Common myeloid progenitor, CD34-positive (primary cell): ENCODE results near the gene SLC49A3.
"Not testable (repeated sequence)": the region's sequence is repeated elsewhere in the genome, so short reads cannot be mapped to it uniquely, and the experiment has no call there.

Experiments
- CTCF ChIA-PET: fragments of 350-600 bp; sonication (Branson Sonifier 250); formaldehyde crosslinking; loops from one replicate; lab custom pipeline; 2021; ENCODE audit warnings: antibody characterized with exemption; lab: Charles Lee
- POLR2A ChIA-PET: fragments of 350-600 bp; sonication (Branson Sonifier 250); formaldehyde crosslinking; loops from one replicate; lab custom pipeline; 2021; ENCODE audit warnings: antibody characterized with exemption; lab: Charles Lee
- DNase-seq, 3 donors: peaks; one replicate each; pipeline versions ENCODE4 v3.0.0 to v3.0.0-alpha.2; 2013
- H3K27ac ChIP-seq, 2 experiments: 1 replicate in 1 of 2; 2 replicates in 1 of 2; pipeline ENCODE4 v1.7.0; 2013; ENCODE audit warnings: inconsistent platforms in 2 of 2, low read length in 2 of 2, mild to moderate bottlenecking in 2 of 2, low read depth in 1 of 2, moderate library complexity in 1 of 2; ENCODE audit not compliant: severe bottlenecking in 2 of 2, insufficient read depth in 1 of 2, poor library complexity in 1 of 2
- H3K27me3 ChIP-seq, 5 experiments: replicated peaks in 2 of 5; 1 replicate in 3 of 5; 2 replicates in 2 of 5; pipeline versions ENCODE4 v1.6.1 to v1.7.0; 2013; ENCODE audit warnings: low read length in 4 of 5, mild to moderate bottlenecking in 2 of 5, moderate library complexity in 2 of 5, inconsistent platforms in 1 of 5; ENCODE audit not compliant: insufficient read depth in 5 of 5, control insufficient read depth in 4 of 5
- H3K36me3 ChIP-seq, 4 experiments: 1 replicate in 2 of 4; 2 replicates in 2 of 4; pipeline versions ENCODE4 v1.6.1 to v1.7.0; 2013; ENCODE audit warnings: low read length in 3 of 4, control low read depth in 1 of 4, mild to moderate bottlenecking in 1 of 4; ENCODE audit not compliant: control insufficient read depth in 4 of 4, insufficient read depth in 4 of 4
- H3K4me1 ChIP-seq, 4 experiments: 1 replicate in 3 of 4; 2 replicates in 1 of 4; pipeline versions ENCODE4 v1.6.1 to v1.7.1; 2013; ENCODE audit warnings: low read length in 3 of 4, mild to moderate bottlenecking in 3 of 4, control low read depth in 1 of 4, inconsistent platforms in 1 of 4, moderate library complexity in 1 of 4; ENCODE audit not compliant: control insufficient read depth in 4 of 4, insufficient read depth in 4 of 4; ENCODE audit errors: control extremely low read depth in 1 of 4
- H3K4me3 ChIP-seq, 7 experiments: 1 replicate in 4 of 7; 2 replicates in 3 of 7; pipeline versions ENCODE4 v1.5.1 to v1.7.0; 2013; ENCODE audit warnings: mild to moderate bottlenecking in 7 of 7, low read length in 6 of 7, moderate library complexity in 6 of 7, inconsistent platforms in 2 of 7, low read depth in 2 of 7, control low read depth in 1 of 7; ENCODE audit not compliant: insufficient read depth in 4 of 7, control insufficient read depth in 1 of 7; ENCODE audit errors: extremely low read depth in 1 of 7
- H3K9me3 ChIP-seq, 5 experiments: 1 replicate in 4 of 5; 2 replicates in 1 of 5; pipeline versions ENCODE4 v1.6.1 to v1.7.1; 2013; ENCODE audit warnings: low read length in 4 of 5, mild to moderate bottlenecking in 2 of 5, inconsistent platforms in 1 of 5, low read depth in 1 of 5, moderate library complexity in 1 of 5; ENCODE audit not compliant: control insufficient read depth in 4 of 5, insufficient read depth in 2 of 5; ENCODE audit errors: control extremely low read depth in 1 of 5
- WGBS: methylation state at CpG from one replicate; pipeline ENCODE4 v1.1.5; 2013; ENCODE audit not compliant: insufficient coverage; 5-methylcytosine and 5-hydroxymethylcytosine counted together

The SLC49A3 gene

DNA sequence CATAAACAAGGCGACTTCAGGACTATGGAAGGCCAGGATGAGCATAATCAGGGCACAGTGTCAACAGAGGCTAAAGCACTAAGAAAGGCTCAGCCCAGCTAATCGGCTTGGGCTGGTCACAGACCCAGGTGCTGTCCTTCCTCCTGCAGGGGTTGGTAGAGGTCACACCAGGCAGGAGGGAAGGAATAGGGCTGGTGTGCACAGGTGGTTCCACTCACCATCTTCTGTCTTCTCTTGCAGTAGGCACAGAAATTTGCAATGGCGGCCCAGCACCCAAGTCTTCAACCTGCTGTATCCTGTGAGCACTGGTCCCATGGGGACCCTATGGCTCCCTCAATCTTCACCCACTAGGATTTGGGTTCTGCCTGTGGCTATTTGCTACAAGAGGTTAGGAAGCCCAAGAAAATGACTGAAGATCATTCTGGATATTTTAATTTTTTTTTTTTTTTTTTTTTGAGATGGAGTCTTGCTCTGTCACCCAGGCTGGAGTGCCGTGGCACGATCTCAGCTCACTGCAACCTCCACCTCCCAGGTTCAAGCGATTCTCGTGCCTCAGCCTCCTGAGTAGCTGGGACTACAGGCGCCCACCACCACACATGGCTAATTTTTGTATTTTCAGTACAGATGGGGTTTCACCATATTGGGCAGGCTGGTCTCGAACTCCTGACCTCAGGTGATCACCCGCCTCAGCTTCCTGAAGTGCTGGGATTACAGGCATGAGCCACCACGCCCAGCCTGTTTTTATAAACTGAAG lies 19.0 kb downstream of the SLC49A3 start:
- H3K4me1 ChIP-seq, result peaks cover 0 to 20% (median 12%) of the 10 kb centered on the region in 4 experiments
- H3K27ac ChIP-seq, DNase-seq, CTCF ChIA-PET, POLR2A ChIA-PET, H3K9me3 ChIP-seq, H3K4me3 ChIP-seq, H3K27me3 ChIP-seq: not testable (repeated sequence)
- H3K36me3 ChIP-seq, result peaks cover 4 to 26% (median 16%) of the 10 kb centered on the region in 4 experiments
- 97% methylated on average over 9 of the region's 11 CpGs for WGBS

DNA sequence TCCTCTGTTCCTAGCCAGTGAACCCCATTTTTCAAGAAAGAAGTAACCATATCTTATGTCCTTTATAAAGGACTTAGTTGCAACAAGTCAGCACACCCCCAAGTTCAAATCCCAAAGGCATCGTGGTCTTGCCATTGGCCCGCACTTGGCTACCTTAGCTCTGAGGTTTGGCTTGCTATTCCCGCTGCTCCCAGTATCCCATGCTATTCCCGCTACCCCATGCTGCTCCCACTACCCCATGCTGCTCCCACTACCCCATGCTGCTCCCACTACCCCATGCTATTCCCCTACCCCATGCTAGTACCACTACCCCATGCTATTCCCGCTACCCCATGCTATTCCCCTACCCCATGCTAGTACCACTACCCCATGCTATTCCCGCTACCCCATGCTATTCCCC lies 20.7 kb downstream of the SLC49A3 start:
- Histone ChIP-seq H3K36me3 (peaks cover 4 to 26% (median 16%) of the 10 kb centered on the region in 4 experiments), H3K4me1 (peaks cover 0 to 23% (median 14%) of the 10 kb centered on the region in 4 experiments)
- DNase-seq, H3K9me3 ChIP-seq, H3K4me3 ChIP-seq, H3K27ac ChIP-seq, CTCF ChIA-PET, POLR2A ChIA-PET, H3K27me3 ChIP-seq: not testable (repeated sequence)
- WGBS, result 95% methylated on average over 6 of the region's 6 CpGs

DNA sequence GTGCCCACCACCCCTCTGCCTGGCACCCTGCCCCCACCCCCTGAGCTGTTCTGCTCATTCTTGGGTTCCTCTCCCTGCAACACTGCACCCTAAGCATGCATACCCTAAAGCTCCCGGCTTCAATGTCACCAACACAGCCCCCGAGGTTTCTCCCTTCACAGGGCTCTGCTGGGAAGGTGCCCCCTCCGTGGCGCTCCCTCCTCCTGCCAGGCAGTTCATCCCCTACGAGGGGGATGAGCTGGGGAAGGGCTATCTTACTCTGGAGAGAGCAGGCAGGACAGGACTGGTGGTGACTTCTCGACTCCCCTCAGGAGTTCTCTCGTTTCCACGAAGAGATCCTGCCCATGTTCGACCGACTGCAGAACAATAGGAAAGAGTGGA lies 21.4 kb downstream of the SLC49A3 start:
- ChIA-PET POLR2A (no interaction called here), CTCF (no interaction called here)
- 91% methylated on average over 9 of the region's 10 CpGs for WGBS
- H3K4me3 ChIP-seq, result no peak overlapping the region
- peaks cover 0 to 22% (median 16%) of the 10 kb centered on the region in 4 experiments for H3K4me1 ChIP-seq
- H3K9me3 ChIP-seq, result no peaks in the 10 kb centered on the region
- H3K36me3 ChIP-seq, result peaks cover 4 to 25% (median 16%) of the 10 kb centered on the region in 4 experiments
- no peak overlapping the region for H3K27ac ChIP-seq
- no peak for DNase-seq
- no peaks in the 10 kb centered on the region for H3K27me3 ChIP-seq

DNA sequence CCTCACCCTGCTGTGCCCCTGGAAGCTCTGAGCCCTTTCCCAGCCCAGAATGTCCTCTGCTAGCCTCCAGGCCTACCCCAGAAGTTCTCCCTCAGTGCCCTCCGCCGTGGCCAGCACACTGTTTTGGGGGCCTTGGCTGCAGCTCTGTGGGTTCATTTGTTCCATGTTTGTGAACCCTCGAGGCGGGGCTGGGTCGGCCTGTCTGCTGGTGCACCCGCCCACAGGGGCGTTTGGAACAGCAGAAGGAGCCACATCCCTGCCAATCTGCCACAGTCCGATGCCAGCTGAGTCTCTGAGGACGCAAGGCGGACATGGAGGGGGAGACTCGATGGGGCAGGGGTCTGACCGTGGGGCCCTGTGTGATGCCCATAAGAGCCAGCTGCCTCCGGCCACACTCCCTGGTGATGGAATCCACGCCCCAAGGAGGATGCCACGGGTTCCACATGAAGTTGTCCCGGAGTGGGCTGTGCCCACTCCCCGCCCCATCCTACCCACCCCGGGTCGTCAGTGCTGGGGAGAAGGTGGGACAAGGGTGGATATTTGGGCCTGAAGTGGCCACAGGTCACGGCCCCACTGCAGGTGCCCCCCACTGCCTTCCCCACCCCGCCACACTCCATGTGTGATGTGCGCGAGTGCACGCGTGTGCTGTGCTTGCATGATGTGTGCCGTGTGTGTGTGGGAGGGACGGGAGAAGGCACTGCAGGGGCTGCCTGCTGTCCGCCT lies 22.0 kb downstream of the SLC49A3 start:
- no peak overlapping the region for H3K4me3 ChIP-seq
- CTCF ChIA-PET, result no interaction called here
- H3K36me3 ChIP-seq, result peaks cover 4 to 25% (median 11%) of the 10 kb centered on the region in 4 experiments
- H3K9me3 ChIP-seq, result no peaks in the 10 kb centered on the region
- H3K4me1 ChIP-seq, result peaks cover 0 to 22% (median 16%) of the 10 kb centered on the region in 4 experiments
- POLR2A ChIA-PET, result no interaction called here
- no peak overlapping the region for H3K27ac ChIP-seq
- no peak for DNase-seq
- no peaks in the 10 kb centered on the region for H3K27me3 ChIP-seq
- WGBS, result 92% methylated on average over 17 of the region's 28 CpGs

DNA sequence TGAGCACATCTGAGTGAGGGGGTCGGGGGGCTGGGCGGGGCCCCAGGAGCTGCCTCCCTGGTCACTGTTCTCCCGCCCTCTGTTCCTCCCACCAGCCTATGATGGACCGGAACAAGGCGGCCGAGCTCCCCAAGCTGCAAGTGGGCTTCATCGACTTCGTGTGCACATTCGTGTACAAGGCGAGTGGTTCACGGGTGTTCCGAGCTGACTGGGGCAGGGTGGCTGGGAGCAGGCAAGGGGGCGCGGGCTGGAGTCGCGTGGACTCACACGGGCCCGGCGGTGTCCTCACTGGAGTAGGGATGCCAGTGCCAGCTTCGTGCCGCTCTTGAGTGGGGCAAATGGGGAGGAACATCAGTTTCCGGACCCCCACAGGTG lies 22.5 kb downstream of the SLC49A3 start:
- CTCF ChIA-PET, result interaction anchor here (0.7 kb wide), 1 partner anchor 17 kb away, joined by 4 read pairs; no protein-coding TSS in a partner anchor
- Histone ChIP-seq H3K27me3 (no peaks in the 10 kb centered on the region), H3K27ac (no peak overlapping the region), H3K36me3 (peaks cover 0 to 22% (median 7%) of the 10 kb centered on the region in 4 experiments), H3K9me3 (no peaks in the 10 kb centered on the region), H3K4me1 (peaks cover 0 to 22% (median 16%) of the 10 kb centered on the region in 4 experiments), H3K4me3 (no peak overlapping the region)
- 95% methylated on average over 22 of the region's 22 CpGs for WGBS
- DNase-seq, result no peak
- POLR2A ChIA-PET, result no interaction called here

DNA sequence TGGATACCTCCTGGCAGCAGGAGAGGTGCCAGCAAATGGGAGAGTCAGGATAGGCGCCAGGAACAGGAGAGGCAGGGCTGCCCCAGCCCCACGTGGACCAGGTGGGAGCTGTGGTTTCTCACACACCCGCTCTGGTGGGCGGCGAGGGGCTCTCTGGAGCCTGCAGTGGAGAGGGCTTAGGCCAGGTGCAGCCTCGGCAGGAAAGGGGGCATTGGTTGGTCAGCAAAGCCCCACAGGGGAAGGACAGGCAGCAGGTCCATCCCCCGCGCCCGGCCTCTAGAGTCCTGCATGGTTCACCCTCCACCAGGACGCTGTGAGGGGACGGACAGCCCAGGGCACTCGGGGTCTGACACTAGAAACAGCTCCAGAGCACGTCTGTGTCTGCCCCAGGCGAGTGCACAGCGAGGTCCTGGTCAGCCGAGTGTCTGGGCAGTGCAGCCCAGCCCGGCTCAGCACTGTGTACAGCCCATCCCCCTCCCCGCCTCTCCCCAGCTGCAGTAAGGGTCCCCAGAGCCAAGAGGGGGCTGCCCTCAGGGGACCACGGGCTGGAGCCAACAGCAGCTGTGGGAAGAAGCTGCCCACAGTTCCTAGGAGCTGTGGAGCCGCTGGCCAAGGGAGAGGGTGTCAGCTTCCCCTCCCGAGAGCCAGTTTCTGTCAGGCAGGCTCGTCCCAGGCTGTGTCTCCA lies 23.1 kb downstream of the SLC49A3 start:
- Histone ChIP-seq H3K4me1 (peaks cover 0 to 22% (median 16%) of the 10 kb centered on the region in 4 experiments), H3K27ac (no peak overlapping the region), H3K4me3 (no peak overlapping the region), H3K36me3 (peaks cover 0 to 17% (median 7%) of the 10 kb centered on the region in 4 experiments), H3K9me3 (no peaks in the 10 kb centered on the region), H3K27me3 (no peaks in the 10 kb centered on the region)
- DNase-seq, result no peak
- ChIA-PET CTCF (interaction anchor here (0.7 to 1.0 kb wide), 2 partner anchors 8 to 18 kb away, joined by 4 read pairs; partner anchors contain the start of genes ATP5ME and MYL5), POLR2A (no interaction called here)
- 92% methylated on average over 15 of the region's 22 CpGs for WGBS
